Measurements from ENCODE around the gene TBXT.
"Not testable (repeated sequence)": the region's sequence is repeated elsewhere in the genome, so short reads cannot be mapped to it uniquely, and the experiment has no call there.

The TBXT gene

GRCh38 chr6:166169549-166170421 is 2.1 kb upstream of the TBXT start:
- DNase-seq = no peak

- no peak for DNase-seq
These were observed 1.2 kb upstream of the TBXT start for GRCh38 chr6:166168616-166169548.

GRCh38 chr6:166167258-166167731 is 356 bp downstream of the TBXT start:
- DNase-seq = no peak

- no peak for DNase-seq
These were observed 1.1 kb downstream of the TBXT start for GRCh38 chr6:166166314-166167257.

GRCh38 chr6:166165558-166166313 is 1.9 kb downstream of the TBXT start:
- DNase-seq = no peak

- no peak for DNase-seq
These were observed 4.9 kb downstream of the TBXT start for GRCh38 chr6:166162599-166163342.

GRCh38 chr6:166157930-166158617 is 9.6 kb downstream of the TBXT start:
- DNase-seq = no peak

GRCh38 chr6:166156942-166157341 is 10.7 kb downstream of the TBXT start:
- no peak for DNase-seq

GRCh38 chr6:166153966-166154365 is 13.7 kb downstream of the TBXT start:
- no peak for DNase-seq

- no peak for DNase-seq
These were observed 15.0 kb downstream of the TBXT start for GRCh38 chr6:166152660-166153059.

GRCh38 chr6:166151798-166152197 is 15.9 kb downstream of the TBXT start:
- DNase-seq = no peak

- no peak for DNase-seq
These were observed 21.9 kb downstream of the TBXT start for GRCh38 chr6:166145751-166146150.

GRCh38 chr6:166143011-166143410 is 24.6 kb downstream of the TBXT start:
- DNase-seq = no peak

- DNase-seq = no peak
These were observed 39.8 kb downstream of the TBXT start for GRCh38 chr6:166127624-166128472.

GRCh38 chr6:166123115-166123514 is 44.5 kb downstream of the TBXT start:
- DNase-seq = not testable (repeated sequence)

- no peak for DNase-seq
These were observed 45.9 kb downstream of the TBXT start for GRCh38 chr6:166121726-166122125.

- DNase-seq = no peak
These were observed 48.3 kb downstream of the TBXT start for GRCh38 chr6:166119116-166119911.

- no peak for DNase-seq
These were observed 52.0 kb downstream of the TBXT start for GRCh38 chr6:166115609-166116008.

Data from fibroblast of skin of right quadriceps (primary cell).